GM12878 (cell line): ENCODE data around the gene QSOX2. TPM values are rescaled to one million over a fixed set of nuclear protein-coding genes. Genes with fewer than 3 reads are reported as not detected.

Experiments used
- ATAC-seq: fragments of 200-7000 bp; cut with Tn5 transposase; 3 replicates; pipeline ENCODE4 v1.9.1; 2020; ENCODE audit warnings: mild to moderate bottlenecking, moderate library complexity
- BruUV-seq: library from RNA; stranded (reverse); fragments of 400-500 nt; replicated peaks from 2 replicates; lab custom pipeline; 2021; lab: Mats Ljungman, UMichigan
- CTCF ChIA-PET: fragments of 300-600 bp; sonication (Branson Sonifier 250); formaldehyde crosslinking; extraction: SDS; loops from one replicate; lab custom pipeline; 2021; ENCODE audit warnings: inconsistent platforms; lab: Yijun Ruan, JAX
- POLR2A ChIA-PET: fragments of 350-600 bp; formaldehyde crosslinking; extraction: SDS; loops from one replicate; lab custom pipeline; 2021; ENCODE audit warnings: inconsistent platforms; lab: Charles Lee
- RAD21 ChIA-PET: fragments of 300-600 bp; sonication (Branson Sonifier 250); formaldehyde crosslinking; loops from one replicate; lab custom pipeline; 2023; ENCODE audit warnings: antibody characterized with exemption; ENCODE audit not compliant: unreplicated experiment; lab: Charles Lee
- SMC1A ChIA-PET: fragments of 300-600 bp; sonication (Branson Sonifier 250); formaldehyde crosslinking; loops from one replicate; lab custom pipeline; 2023; ENCODE audit not compliant: unreplicated experiment, uncharacterized antibody; lab: Charles Lee
- DNase-seq: peaks from one replicate; pipeline ENCODE4 v3.0.0-alpha.2; 2011; ENCODE audit warnings: low read depth, low spot score
- FAIRE-seq: peaks from 3 replicates; lab custom pipeline; 2011; peaks lifted over from hg19 to GRCh38; lab: Jason Lieb, UNC
- H2AFZ ChIP-seq: 2 replicates; pipeline ENCODE4 v1.6.0; 2011; ENCODE audit warnings: low read depth, low read length, control low read depth; ENCODE audit not compliant: control insufficient read depth
- H3K27ac ChIP-seq: 2 replicates; pipeline ENCODE4 v1.5.1; 2011; ENCODE audit warnings: control low read depth; ENCODE audit not compliant: control insufficient read depth, insufficient read depth
- H3K27me3 ChIP-seq, 2 experiments: replicated peaks in 1 of 2; 2 replicates each; pipeline versions ENCODE4 v1.6.0 to v1.6.1; 2011; ENCODE audit warnings: low read length in 1 of 2; ENCODE audit not compliant: control insufficient read depth in 2 of 2, insufficient read depth in 2 of 2
- H3K36me3 ChIP-seq, 2 experiments: 2 replicates each; pipeline ENCODE4 v1.5.1; 2011; ENCODE audit warnings: low read length in 1 of 2; ENCODE audit not compliant: control insufficient read depth in 2 of 2, insufficient read depth in 2 of 2
- H3K4me1 ChIP-seq: 2 replicates; pipeline ENCODE4 v1.6.1; 2011; ENCODE audit warnings: mild to moderate bottlenecking, low read length, moderate library complexity, mixed read lengths; ENCODE audit not compliant: control insufficient read depth, insufficient read depth
- H3K4me2 ChIP-seq: 2 replicates; pipeline ENCODE4 v1.6.0; 2011; ENCODE audit warnings: control low read depth; ENCODE audit not compliant: control insufficient read depth, insufficient read depth
- H3K4me3 ChIP-seq: fragments of 200-600 bp; sonication (generic); 2 replicates; pipeline ENCODE4 v1.5.1; 2016
- H3K79me2 ChIP-seq: 2 replicates; pipeline ENCODE4 v1.6.0; 2011; ENCODE audit warnings: low read length; ENCODE audit not compliant: control insufficient read depth, insufficient read depth
- H3K9ac ChIP-seq: 2 replicates; pipeline ENCODE4 v1.8.0; 2011; ENCODE audit warnings: low read length, control low read depth, mixed read lengths; ENCODE audit not compliant: control insufficient read depth, insufficient read depth
- H3K9me3 ChIP-seq: replicated peaks from 3 replicates; pipeline ENCODE4 v1.5.1; 2011; ENCODE audit warnings: mild to moderate bottlenecking, low read length; ENCODE audit not compliant: control insufficient read depth, insufficient read depth
- H4K20me1 ChIP-seq: 2 replicates; pipeline ENCODE4 v1.6.0; 2011; ENCODE audit not compliant: control insufficient read depth, insufficient read depth
- ESRRA ChIP-seq: IDR thresholded peaks from 2 replicates; pipeline ENCODE4 v1.6.1; 2012; ENCODE audit warnings: mild to moderate bottlenecking, low read length, improper control_type of control experiment
- TCF3 ChIP-seq: IDR thresholded peaks from 2 replicates; pipeline ENCODE4 v1.6.1; 2012; ENCODE audit warnings: low read depth, mild to moderate bottlenecking, low read length, borderline replicate concordance; ENCODE audit not compliant: insufficient read depth
- WGBS: methylation state at CpG from one replicate; pipeline ENCODE4 v1.1.6; 2016; ENCODE audit warnings: low lambda C conversion rate; ENCODE audit not compliant: insufficient replicate concordance, insufficient coverage; ENCODE audit errors: missing lambda C conversion rate; 5-methylcytosine and 5-hydroxymethylcytosine counted together
- in situ Hi-C: fragments of 300-500 bp; cut with MboI; formaldehyde crosslinking; loops from 9 replicates; pipeline ENCODE4 v1.14.3; 2018; ENCODE audit warnings: mixed read lengths
- intact Hi-C: fragments of 100-400 bp; cut with micrococcal nuclease; formaldehyde crosslinking; loops from one replicate; pipeline ENCODE4 v1.14.2; 2022; ENCODE audit not compliant: unreplicated experiment
- polyA plus RNA-seq, 11 experiments: library from polyadenylated mRNA; depleted of rRNA in 4 of 11; unstranded in 6 of 11; stranded (reverse) in 5 of 11; fragments of >200 nt; fragmentation: Nextera tagmentation in 4 of 11; fragmentation: Illumina TruSeq in 1 of 11; extraction: Ambion mirVana in 4 of 11; extraction: Trizol in 1 of 11; gene quantifications; 1 replicate in 1 of 11; 2 replicates in 10 of 11; pipeline versions ENCODE4 v1.2.1 to v1.2.3, GENCODE V29; 2011 to 2016; ENCODE audit warnings: inconsistent platforms in 2 of 11, missing spikeins in 2 of 11, low read depth in 1 of 11
- total RNA-seq, 4 experiments: library from RNA; depleted of rRNA in 3 of 4; stranded (reverse); fragments of >200 nt in 3 of 4; fragmentation: Illumina TruSeq in 1 of 4; extraction: Trizol in 1 of 4; gene quantifications; 2 replicates each; pipeline versions ENCODE4 v1.2.1 to v1.2.3, GENCODE V29; 2013 to 2021
- TF ChIP-seq, protein P1 (sequence below): IDR thresholded peaks from 2 replicates; pipeline ENCODE4 v1.6.1; 2011; ENCODE audit warnings: low read depth, low read length, improper control_type of control experiment, borderline replicate concordance
- TF ChIP-seq, protein P2 (sequence below): fragments of 450-650 bp; IDR thresholded peaks from 2 replicates; pipeline ENCODE4 v1.6.1; 2016; ENCODE audit warnings: mild to moderate bottlenecking

Gene QSOX2
- total and polyA plus RNA-seq, 10 of the 15 experiments (the other 5 are each of a cell fraction or from before 2014, with no cell fraction given), result 0.34 to 16.1 (median 8.2) TPM

DNA sequence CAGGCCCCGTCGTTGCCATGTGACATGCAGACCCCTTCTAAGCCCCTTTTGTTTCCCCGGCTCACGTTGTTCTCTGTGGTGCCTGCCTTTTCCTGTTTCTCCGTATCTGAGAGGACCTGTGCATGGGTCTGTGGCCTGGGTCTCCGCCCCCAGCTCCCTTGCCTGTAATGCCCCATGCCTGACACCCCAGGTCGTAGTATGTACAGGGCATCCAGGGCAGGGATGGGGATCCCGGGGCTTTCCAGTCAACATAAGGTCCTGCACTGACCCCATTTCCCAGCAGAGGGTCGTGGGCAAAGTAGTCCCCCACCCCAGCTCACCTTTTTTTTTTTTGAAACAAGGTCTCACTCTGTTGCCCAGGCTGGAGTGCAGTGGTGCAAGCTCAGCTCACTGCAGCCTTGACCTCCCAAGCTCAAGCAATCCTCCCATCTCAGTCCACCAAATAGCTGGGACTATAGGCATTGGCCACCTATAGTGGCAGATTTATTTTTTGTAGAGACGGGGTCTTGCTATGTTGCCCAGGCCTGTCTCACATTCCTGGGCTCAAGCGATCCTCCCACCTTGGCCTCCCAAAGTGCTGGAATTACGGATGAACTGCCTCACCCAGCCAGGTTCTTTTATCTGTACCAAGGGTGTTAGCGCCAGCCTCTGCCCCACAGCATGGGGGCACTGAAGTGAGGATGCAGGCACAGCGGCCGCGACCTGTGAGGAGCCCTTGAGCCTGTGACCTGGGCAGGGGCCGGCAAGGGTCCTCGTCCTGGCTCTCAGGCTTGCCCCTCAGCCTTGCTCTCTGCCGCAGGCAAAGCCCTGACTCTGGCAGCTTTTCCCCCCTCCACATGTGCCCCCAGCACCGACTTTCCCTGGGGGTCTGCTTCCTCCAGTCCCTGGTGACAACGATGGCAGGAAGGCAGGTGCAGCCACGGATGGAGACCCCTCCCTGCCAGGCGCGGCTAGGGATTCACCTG is 19.1 kb upstream of the QSOX2 start:
- no peaks in the 10 kb centered on the region for H4K20me1 ChIP-seq
- H3K27ac ChIP-seq, result no peak overlapping the region
- intact Hi-C loops, result no loop called here
- H3K4me1 ChIP-seq, result no peaks in the 10 kb centered on the region
- no peaks in the 10 kb centered on the region for H3K36me3 ChIP-seq
- ATAC-seq (no peak), FAIRE-seq (no peak), DNase-seq (no peak)
- no peak overlapping the region for H2AFZ ChIP-seq
- TF ChIP-seq, protein P1, sequence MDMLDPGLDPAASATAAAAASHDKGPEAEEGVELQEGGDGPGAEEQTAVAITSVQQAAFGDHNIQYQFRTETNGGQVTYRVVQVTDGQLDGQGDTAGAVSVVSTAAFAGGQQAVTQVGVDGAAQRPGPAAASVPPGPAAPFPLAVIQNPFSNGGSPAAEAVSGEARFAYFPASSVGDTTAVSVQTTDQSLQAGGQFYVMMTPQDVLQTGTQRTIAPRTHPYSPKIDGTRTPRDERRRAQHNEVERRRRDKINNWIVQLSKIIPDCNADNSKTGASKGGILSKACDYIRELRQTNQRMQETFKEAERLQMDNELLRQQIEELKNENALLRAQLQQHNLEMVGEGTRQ, result no peak
- no peak for TF ChIP-seq TCF3
- TF ChIP-seq, protein P2, sequence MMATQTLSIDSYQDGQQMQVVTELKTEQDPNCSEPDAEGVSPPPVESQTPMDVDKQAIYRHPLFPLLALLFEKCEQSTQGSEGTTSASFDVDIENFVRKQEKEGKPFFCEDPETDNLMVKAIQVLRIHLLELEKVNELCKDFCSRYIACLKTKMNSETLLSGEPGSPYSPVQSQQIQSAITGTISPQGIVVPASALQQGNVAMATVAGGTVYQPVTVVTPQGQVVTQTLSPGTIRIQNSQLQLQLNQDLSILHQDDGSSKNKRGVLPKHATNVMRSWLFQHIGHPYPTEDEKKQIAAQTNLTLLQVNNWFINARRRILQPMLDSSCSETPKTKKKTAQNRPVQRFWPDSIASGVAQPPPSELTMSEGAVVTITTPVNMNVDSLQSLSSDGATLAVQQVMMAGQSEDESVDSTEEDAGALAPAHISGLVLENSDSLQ, result no peak
- no peak for TF ChIP-seq ESRRA
- in situ Hi-C loops, result no loop called here
- H3K27me3 ChIP-seq, result no peaks in the 10 kb centered on the region
- CTCF ChIA-PET, result no interaction called here
- no peak overlapping the region for H3K9ac ChIP-seq
- no peaks in the 10 kb centered on the region for H3K79me2 ChIP-seq
- SMC1A ChIA-PET, result no interaction called here
- no peak overlapping the region for H3K4me3 ChIP-seq
- BruUV-seq, result no TSS peak
- RAD21 ChIA-PET, result no interaction called here
- no peak overlapping the region for H3K4me2 ChIP-seq
- H3K9me3 ChIP-seq, result no peaks in the 10 kb centered on the region
- POLR2A ChIA-PET, result no interaction called here
- 41% methylated on average over 24 of the region's 24 CpGs for WGBS
